NB4 (cell line): ENCODE measurements around the gene ATG12.

Experiments used
- CTCF ChIP-seq: IDR thresholded peaks from one replicate; pipeline ENCODE4 v1.5.1; 2012; ENCODE audit warnings: low read depth, low read length
- POLR2A ChIP-seq: IDR thresholded peaks from 2 replicates; pipeline ENCODE4 v1.6.1; 2011; ENCODE audit warnings: mild to moderate bottlenecking; ENCODE audit not compliant: insufficient read length; ENCODE audit errors: extremely low read depth
- TF ChIP-seq, protein P1 (sequence below): IDR thresholded peaks from 2 replicates; pipeline ENCODE4 v1.6.1; 2011; ENCODE audit warnings: low read depth, low read length

- TF ChIP-seq CTCF = no peak
- TF ChIP-seq POLR2A = no peak
- TF ChIP-seq, protein P1, sequence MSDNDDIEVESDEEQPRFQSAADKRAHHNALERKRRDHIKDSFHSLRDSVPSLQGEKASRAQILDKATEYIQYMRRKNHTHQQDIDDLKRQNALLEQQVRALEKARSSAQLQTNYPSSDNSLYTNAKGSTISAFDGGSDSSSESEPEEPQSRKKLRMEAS = no peak
These were observed 34.1 kb upstream of the ATG12 start for GRCh38 chr5:115875447-115875846.
